Head of caudate nucleus (tissue), 42 donors: ENCODE measurements around the gene DISP3.

Source experiments
- DNase-seq, 42 donors: peaks; one replicate each; pipeline versions ENCODE4 v3.0.0 to v3.0.0-alpha.2; 2020 to 2021; ENCODE audit warnings: mixed read lengths in 7 of 42
- intact Hi-C: fragments of 100-400 bp; cut with DNase I; formaldehyde crosslinking; loops from one replicate; pipeline ENCODE4 v1.15.0; 2022

The DISP3 gene

DNA sequence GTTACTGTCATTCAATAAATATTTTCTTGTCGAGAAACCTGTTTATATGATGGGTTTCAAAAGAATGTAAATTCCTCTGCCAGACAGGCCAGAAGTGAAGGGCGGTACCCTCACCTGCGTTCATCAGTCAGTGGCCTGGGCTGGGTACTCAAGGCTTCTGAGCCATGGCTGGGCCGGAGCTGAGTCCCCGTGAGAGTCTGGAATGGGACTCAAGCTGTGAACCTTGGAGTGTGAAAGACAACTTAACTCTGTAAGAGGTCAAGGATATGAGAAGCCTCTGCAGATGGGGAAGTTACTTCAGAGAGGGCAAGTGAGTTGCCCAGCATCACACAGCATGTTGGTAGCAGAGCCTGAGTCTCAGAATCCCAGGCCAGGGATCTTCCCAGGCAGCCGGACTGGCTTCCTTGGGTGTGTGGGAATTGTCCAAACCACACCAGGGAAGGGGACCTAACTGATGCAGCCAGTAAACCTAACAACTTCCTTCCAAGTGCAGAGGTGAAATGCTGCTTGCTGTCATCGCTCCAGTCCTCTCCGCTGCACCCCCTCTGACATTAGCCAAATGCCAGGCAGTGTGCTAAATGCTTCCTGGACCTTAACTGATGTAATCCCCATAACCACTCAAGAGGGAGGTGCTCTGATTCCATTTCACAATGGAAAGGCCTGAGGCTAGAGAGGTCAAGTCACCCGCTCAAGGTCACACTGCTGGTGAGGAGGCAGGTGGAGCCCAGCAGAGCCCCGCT is 4.8 kb downstream of the DISP3 start:
- no peak for DNase-seq
- intact Hi-C loops, result no loop called here

DNA sequence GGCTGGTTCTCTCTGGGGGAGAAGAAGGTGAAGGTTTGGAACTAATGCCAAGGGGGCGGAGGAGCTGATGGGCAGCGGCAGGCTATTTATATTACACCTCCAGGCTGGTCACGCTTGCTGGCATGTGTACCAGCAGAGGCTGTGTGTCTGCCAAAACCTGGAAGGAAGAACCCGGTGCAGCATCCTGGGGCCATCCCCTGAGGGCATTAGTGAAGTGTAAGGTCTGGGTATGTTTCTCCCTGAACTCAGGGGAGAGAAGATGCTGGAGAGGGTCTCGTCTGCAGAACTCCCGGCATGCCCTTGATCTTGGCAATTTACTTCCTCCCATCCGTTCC is 5.3 kb downstream of the DISP3 start:
- intact Hi-C loops, result no loop called here
- no peak for DNase-seq

GRCh38 chr1:11485191-11485590 is 6.2 kb downstream of the DISP3 start:
- peak in 1 of 42 donors; percentile 13 for DNase-seq
- intact Hi-C loops, result no loop called here

GRCh38 chr1:11486231-11487009 is 7.5 kb downstream of the DISP3 start:
- intact Hi-C loops, result no loop called here
- peak in 10 of 42 donors; percentile 42 to 69 (median 52) for DNase-seq

DNA sequence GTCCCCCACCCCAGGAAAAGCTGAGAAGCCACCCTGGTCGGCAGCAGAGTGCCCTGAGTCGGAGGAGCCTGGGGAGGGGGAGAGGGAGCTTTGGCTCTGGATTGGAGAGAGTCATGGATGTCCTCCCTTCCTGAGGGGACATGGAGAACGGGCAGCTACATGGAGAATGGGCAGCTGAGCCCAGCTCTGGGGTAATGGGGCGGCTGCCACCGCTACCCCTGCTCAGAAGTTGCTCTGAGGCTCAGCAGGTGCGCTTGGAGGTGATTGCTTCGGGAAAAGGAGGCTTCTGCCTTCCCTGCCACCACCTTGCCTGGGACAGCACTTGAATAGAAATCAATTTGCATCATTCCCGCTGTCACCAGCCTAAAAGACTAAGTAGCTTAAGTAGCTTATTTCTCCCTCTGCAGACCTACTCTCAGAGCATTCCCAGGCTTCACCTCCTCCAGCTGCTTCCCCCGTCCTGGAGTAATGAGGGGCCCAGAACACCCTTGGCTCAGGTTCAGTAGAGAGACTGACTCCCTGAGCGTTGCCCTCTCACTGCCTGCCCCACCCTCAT is 8.3 kb downstream of the DISP3 start:
- intact Hi-C loops, result no loop called here
- DNase-seq, result peak in 13 of 42 donors; percentile 22 to 78 (median 55)

DNA sequence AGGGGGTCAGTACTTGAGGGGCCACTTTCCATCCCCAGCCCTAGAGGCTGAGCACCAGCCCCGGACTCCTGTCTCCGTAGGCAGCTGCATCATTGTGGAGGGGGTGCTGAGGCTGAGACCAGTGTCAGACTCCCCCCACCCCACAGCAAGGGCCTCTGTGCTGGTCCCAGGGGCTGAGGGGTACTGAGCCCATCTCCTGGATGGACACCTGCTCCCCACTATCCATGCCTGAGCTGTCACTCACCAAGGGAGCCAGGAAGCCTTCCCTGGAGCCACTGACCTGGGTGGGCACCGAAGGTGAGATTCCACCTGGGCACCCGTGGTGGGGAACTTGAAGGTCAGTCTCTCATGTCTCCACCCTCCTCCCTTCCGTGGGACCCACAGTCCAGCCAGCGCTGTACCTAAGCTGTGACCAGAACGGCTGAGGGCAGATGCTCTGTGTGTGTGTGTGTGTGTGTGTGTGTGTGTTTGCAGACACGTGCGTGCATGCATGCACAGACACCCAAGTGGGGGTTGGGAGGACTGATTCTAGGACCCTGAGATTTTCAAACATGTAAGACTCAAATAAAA is 9.3 kb downstream of the DISP3 start:
- intact Hi-C loops, result no loop called here
- DNase-seq, result peak in 1 of 42 donors; percentile 9

GRCh38 chr1:11488966-11489625 is 10.1 kb downstream of the DISP3 start:
- peak in 1 of 42 donors; percentile 8 for DNase-seq
- intact Hi-C loops, result no loop called here

DNA sequence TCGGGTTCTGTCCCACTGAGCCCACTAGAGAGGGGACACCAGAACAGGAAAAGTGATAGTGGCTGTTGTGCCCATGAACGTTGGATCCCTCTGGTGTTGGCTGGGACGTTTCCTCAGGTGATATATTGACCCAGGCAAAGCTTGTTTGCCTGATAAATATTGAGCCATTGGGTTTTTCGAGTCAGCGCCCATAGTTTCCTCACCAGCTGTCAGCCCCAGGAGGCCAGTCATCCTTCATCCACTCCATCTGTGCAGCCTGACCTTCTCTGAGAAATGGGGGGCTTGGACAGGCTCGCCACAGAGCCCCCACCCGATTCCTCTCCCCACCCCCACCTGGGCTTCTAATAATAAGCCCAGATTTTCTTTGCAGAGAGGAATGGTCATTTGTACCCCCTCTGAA is 13.3 kb downstream of the DISP3 start:
- no peak for DNase-seq
- intact Hi-C loops, result no loop called here

- intact Hi-C loops, result no loop called here
- no peak for DNase-seq
These were observed 15.2 kb downstream of the DISP3 start for GRCh38 chr1:11493972-11494655.

- peak in 1 of 42 donors; percentile 31 for DNase-seq
- intact Hi-C loops, result no loop called here
These were observed 15.8 kb downstream of the DISP3 start for GRCh38 chr1:11494771-11495170.

- peak in 2 of 42 donors; percentile 4 to 19 for DNase-seq
- intact Hi-C loops, result no loop called here
These were observed 16.6 kb downstream of the DISP3 start for GRCh38 chr1:11495579-11495978.

GRCh38 chr1:11496551-11497080 is 17.7 kb downstream of the DISP3 start:
- peak in 3 of 42 donors; percentile 13 to 37 (median 21) for DNase-seq
- intact Hi-C loops, result no loop called here

GRCh38 chr1:11498956-11499594 is 20.1 kb downstream of the DISP3 start:
- intact Hi-C loops, result no loop called here
- DNase-seq, result peak in 12 of 42 donors; percentile 21 to 57 (median 40)

- intact Hi-C loops, result no loop called here
- DNase-seq, result peak in 36 of 42 donors; percentile 21 to 77 (median 53)
These were observed 20.8 kb downstream of the DISP3 start for GRCh38 chr1:11499601-11500331.

- DNase-seq, result peak in 2 of 42 donors; percentile 8 to 9
- intact Hi-C loops, result no loop called here
These were observed 21.9 kb downstream of the DISP3 start for GRCh38 chr1:11500881-11501280.

GRCh38 chr1:11501491-11501897 is 22.5 kb downstream of the DISP3 start:
- intact Hi-C loops, result no loop called here
- peak in 12 of 42 donors; percentile 6 to 46 (median 34) for DNase-seq

DNA sequence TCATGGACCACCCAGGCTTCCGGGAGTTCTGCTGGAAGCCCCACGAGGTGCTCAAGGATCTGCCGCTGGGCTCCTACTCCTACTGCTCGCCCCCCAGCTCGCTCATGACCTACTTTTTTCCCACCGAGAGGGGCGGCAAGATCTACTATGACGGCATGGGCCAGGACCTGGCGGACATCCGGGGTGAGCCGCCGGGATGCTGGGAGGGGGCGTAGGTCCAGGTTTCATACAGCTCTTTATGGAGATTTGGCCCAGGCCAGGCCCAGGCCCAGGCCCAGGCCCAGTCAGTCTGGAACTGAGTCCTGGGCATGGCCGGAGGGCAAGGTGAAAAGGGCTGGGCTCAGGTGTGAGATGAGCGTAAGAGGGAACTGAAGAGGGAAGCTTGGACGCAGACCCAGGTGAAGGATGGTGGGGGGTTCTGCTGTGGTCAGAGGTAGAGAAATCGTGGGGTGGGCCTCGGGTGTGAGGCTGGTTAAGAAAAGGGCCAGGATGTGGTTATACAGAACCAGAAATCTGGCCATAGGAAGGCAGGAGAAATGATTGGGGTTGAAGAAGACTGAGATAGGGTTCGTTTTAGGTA is 23.0 kb downstream of the DISP3 start:
- peak in 2 of 42 donors; percentile 6 to 34 for DNase-seq
- intact Hi-C loops, result no loop called here
